GM18507 (cell line): ENCODE data around the gene AP4B1.
A peak's percentile ranks its signal among the peaks of the same experiment; 100 is the strongest.

Experiments
- DNase-seq: peaks from one replicate; pipeline ENCODE4 v3.0.0; 2011; ENCODE audit warnings: low read depth; ENCODE audit not compliant: insufficient read length; ENCODE audit errors: extremely low spot score
- FAIRE-seq: peaks from 2 replicates; lab custom pipeline; 2011; peaks lifted over from hg19 to GRCh38; lab: Jason Lieb, UNC

The AP4B1 gene

DNA sequence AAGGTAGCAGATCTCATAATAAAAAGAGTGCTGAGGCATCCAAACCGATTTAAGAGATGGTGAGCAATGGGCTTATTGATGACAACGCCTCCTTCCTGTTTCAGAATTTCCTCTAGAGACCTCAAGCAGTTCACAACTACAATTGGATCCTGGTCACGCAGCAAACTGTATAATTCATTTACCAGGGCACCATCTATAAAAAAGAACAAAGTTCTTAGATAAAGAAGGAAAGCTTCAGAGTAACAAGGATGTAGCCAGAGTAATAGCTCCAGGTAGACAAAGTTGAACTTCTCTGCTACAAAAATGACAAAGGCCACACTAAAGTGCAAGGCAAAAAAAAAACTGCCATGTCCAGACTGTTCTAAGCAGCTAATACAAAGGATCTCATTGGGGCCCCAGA lies 3.4 kb downstream of the AP4B1 start:
- FAIRE-seq (no peak), DNase-seq (no peak)

DNA sequence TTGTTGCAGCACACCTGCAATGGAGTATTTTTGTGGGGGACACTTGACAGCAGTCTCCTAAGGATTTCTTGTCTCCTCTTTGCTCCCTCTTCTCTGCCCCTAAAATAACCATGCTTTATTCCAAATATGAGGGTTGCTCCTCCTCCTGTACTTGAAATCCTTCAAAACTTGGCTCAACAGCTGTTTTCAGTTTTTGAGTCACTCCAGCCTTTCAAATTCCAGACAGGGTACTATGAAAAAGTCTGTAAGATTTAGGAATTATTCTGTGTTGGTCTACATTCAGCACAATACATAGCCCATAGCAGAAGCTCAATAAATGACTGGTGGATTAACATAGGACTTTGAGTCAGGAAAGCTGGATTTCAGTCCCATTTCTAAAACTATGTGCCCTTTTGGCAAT lies 5.5 kb downstream of the AP4B1 start:
- FAIRE-seq (no peak), DNase-seq (no peak)

- FAIRE-seq (no peak), DNase-seq (no peak)
These were observed 6.3 kb downstream of the AP4B1 start for GRCh38 chr1:113898241-113898814.

DNA sequence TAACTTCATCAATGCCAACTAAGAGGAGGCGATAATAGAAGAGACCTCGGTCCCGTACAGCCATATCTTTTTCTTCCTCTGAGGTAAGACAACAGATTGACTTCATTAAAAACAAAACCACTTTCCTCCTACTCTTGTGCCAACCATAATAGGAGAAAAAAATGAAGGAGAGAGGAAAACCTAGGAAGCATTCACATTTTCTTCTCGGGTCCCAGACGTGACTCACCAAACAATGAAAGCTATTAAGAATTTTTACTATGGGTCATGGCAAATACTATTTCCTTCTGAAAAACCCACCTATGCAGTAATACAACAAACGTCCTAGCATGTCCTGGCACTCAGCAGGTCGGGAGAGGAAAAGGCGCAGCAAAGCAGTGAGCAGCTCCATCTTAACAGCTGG lies 8.6 kb downstream of the AP4B1 start:
- FAIRE-seq (no peak), DNase-seq (no peak)

DNA sequence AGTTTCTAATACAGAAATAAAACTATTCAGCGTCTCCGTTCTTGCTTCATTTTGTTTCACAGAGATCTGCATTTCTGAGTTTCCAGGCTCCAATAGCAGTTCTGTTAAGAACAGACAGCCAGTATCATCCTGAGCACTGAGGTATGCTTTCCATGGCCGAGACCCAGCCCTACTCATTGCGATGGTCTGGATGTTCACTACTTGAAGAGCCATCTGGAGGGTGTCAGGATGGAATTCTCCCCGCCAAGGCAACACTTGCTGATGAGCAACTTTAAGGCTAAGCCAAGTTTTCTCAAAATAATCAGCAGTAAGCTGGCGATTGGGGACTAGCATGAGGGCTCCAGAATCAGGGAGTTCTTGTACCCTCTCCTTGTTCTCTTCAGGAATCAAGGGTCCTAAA lies 9.5 kb downstream of the AP4B1 start:
- DNase-seq (no peak), FAIRE-seq (no peak)

- DNase-seq (no peak), FAIRE-seq (no peak)
These were observed 11.3 kb downstream of the AP4B1 start for GRCh38 chr1:113893267-113893666.

GRCh38 chr1:113891631-113892220 lies 12.9 kb downstream of the AP4B1 start:
- FAIRE-seq (no peak), DNase-seq (no peak)

DNA sequence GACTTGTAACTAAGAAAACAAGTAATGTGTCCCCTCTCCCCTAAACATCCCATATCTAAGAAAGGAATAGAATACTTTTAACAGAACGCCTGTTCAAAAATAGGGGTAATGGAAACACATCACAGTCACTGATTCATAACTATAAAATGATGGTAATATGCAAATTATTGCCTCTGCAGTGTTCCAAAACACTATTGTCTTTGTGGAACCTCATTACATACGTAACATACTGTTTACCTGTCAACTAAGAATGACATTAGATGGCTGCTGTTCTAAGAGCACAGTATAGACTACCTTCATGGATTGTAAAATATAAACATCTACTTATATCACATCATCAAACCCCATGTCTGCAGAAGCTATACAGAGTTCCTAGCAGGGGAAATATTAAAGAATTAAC lies 13.8 kb downstream of the AP4B1 start:
- DNase-seq = no peak
- FAIRE-seq = no peak

GRCh38 chr1:113887402-113888175 lies 17.0 kb downstream of the AP4B1 start, which contains the start of gene BCL2L15:
BCL2L15 (minus strand) TSS chr1:113887581; CDS start chr1:113887375, 206 bp downstream.
- DNase-seq = no peak

DNA sequence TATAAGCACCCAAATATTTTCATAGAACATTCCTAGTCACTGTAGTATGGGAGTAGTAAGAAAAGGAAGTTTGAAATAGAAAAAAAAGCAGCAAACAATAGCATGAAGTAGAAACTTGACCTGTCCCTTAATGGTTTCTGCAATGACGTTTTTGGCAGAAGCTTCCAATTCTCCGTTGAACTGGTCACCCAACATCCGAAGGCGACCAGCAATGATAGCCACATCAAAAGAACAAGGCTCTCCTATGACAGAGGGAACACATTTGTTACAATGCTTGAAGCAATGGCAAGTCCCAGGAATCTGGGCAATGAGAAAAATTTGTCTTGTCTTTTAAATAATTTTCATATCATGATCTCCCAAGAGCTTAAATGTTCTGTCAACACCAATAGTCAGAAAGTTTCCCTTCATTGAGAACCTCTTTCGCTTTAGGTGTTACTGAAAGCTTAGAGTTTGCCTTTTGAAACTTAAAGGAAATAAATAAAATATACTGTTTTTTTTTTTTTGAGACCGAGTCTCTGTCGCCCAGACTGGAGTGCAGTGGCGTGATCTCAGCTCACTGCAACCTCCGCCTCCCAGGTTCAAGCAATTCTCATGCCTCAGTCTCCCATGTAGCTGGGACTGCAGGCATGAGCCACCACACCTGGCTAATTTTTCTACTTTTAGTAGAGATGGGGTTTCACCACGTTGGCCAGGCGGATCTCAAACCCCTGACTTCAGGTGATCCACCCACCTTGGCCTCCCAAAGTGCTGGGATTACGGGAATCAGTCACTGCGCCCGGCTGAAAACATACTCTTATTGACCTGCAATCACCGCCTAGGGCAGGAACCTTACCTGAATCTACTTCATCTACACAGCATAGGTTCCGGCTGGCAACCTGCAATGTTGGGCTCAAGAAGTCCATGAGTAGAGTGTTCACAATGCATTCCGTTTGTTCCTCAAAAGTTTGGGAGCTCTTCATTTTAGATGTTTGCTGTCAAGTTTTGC lies 17.9 kb downstream of the AP4B1 start:
- FAIRE-seq (no peak), DNase-seq (no peak)

More at GRCh38 chr1:113887402-113888175, 17.0 kb downstream of the AP4B1 start, which contains the start of gene BCL2L15:
- FAIRE-seq = no peak

GRCh38 chr1:113881661-113882060 lies 22.9 kb downstream of the AP4B1 start:
- FAIRE-seq = no peak
- no peak for DNase-seq

GRCh38 chr1:113879739-113880038 lies 24.9 kb downstream of the AP4B1 start:
- DNase-seq = no peak
- FAIRE-seq = no peak

GRCh38 chr1:113876176-113876575 lies 28.4 kb downstream of the AP4B1 start:
- FAIRE-seq = no peak
- no peak for DNase-seq

DNA sequence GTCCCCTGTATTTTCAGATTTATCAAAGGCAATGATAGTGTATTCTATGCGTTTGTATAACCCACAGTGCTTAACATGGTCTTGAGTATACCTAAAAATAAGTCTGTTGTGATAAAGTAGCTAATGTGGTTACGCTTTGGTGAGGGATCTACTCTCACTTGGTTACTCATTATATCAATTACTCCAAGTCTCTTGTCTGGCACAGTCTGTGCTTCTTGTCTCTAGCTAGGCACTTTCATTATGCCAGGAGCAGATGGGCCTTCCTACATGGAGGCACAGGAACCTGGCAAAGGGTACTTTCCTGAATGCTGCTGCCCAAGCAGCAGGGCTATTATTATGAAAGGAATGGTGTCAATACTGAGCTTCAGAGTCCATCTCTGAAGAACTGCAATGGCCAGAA lies 28.9 kb downstream of the AP4B1 start:
- DNase-seq (peak; percentile 25), FAIRE-seq (peak; percentile 72)

GRCh38 chr1:113874012-113874879 lies 30.4 kb downstream of the AP4B1 start:
- DNase-seq (no peak), FAIRE-seq (peak; percentile 83)

DNA sequence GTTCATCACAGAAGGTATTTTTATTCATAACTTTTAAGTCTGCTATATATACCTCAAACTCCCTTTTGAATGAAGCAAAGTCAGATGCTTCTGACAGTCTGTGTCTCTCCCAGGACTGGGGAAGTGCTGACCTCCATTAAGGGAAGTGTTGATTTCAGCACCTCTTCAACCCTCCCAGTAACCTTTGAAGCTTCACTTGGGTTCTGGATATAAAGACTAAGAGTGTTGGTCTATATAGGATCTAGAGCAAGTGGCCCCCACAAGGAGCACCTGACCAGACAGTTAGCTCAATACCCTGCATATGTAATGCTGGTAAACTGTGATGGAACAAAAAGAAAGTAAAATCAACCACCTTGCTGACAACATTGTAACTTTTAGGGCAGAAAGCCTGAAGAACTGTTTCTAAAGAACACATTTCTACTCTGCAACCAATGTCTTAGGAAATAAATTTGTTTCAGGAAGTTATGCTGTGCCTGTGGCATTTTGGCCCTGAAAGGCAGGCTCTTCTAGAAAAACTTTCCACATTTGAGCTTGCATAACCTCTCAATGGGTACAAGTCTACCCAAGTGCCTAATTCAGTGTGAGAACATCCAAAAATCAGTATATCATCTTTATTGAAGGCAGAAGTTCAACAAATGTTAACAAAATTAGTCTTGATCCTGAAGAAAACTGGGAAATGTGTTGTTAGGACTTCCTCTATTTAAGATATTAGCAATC lies 32.2 kb downstream of the AP4B1 start:
- peak; percentile 53 for FAIRE-seq
- DNase-seq = no peak

GRCh38 chr1:113871597-113872113 lies 32.9 kb downstream of the AP4B1 start, which contains the start of gene PTPN22:
PTPN22 (minus strand) TSS chr1:113871712.
- DNase-seq = peak; percentile 29
- FAIRE-seq = peak; percentile 96

GRCh38 chr1:113870778-113871177 lies 33.8 kb downstream of the AP4B1 start:
- FAIRE-seq (peak; percentile 26), DNase-seq (no peak)
